K562 (cell line): ENCODE results near the gene MXRA7. TPM values are rescaled to one million over a fixed set of nuclear protein-coding genes. Genes with fewer than 3 reads are reported as not detected.

Experiments
- E2F3 ChIP-seq: fragments of 250-450 bp; sonication (Bioruptor Pico); IDR thresholded peaks from 2 replicates; pipeline ENCODE4 v1.4.0; 2020; ENCODE audit warnings: mild to moderate bottlenecking
- EWSR1 ChIP-seq: fragments of 450-650 bp; IDR thresholded peaks from 2 replicates; pipeline ENCODE4 v1.6.1; 2018; ENCODE audit warnings: borderline replicate concordance, mild to moderate bottlenecking, low read depth, moderate library complexity; ENCODE audit not compliant: partially characterized antibody
- GATAD2B ChIP-seq: fragments of 450-650 bp; IDR thresholded peaks from 2 replicates; pipeline ENCODE4 v1.6.1; 2017; ENCODE audit warnings: mild to moderate bottlenecking, borderline replicate concordance
- L3MBTL2 ChIP-seq: fragments of 450-650 bp; IDR thresholded peaks from 2 replicates; pipeline ENCODE4 v1.6.1; 2016; ENCODE audit warnings: mild to moderate bottlenecking, moderate library complexity
- NEUROD1 ChIP-seq: fragments of 150-350 bp; IDR thresholded peaks from 2 replicates; pipeline ENCODE4 v1.6.1; 2014; ENCODE audit warnings: borderline replicate concordance, low read length, low read depth; ENCODE audit not compliant: partially characterized antibody
- NUFIP1 ChIP-seq: fragments of 450-650 bp; IDR thresholded peaks from 2 replicates; pipeline ENCODE4 v1.6.1; 2018; ENCODE audit not compliant: partially characterized antibody
- OTX1 ChIP-seq: fragments of 450-650 bp; formaldehyde crosslinking; IDR thresholded peaks from 2 replicates; pipeline ENCODE4 v1.4.0; 2022; ENCODE audit warnings: mild to moderate bottlenecking
- RBM17 ChIP-seq: fragments of 200-400 bp; formaldehyde crosslinking; IDR thresholded peaks from 2 replicates; pipeline ENCODE4 v1.6.1; 2017; ENCODE audit warnings: low read depth, mild to moderate bottlenecking, low read length, borderline replicate concordance
- TGIF2 ChIP-seq: sonication (generic); formaldehyde crosslinking; IDR thresholded peaks from 2 replicates; pipeline ENCODE4 v1.8.1; 2022; ENCODE audit warnings: mild to moderate bottlenecking, missing genetic modification reagents, moderate library complexity
- THRAP3 ChIP-seq: fragments of 450-650 bp; IDR thresholded peaks from 2 replicates; pipeline ENCODE4 v1.6.1; 2016; ENCODE audit warnings: mild to moderate bottlenecking, inconsistent platforms, borderline replicate concordance
- U2AF1 ChIP-seq: fragments of 200-400 bp; formaldehyde crosslinking; optimal IDR thresholded peaks from 2 replicates; pipeline ENCODE3; 2017; ENCODE audit warnings: mild to moderate bottlenecking, low read depth, low read length, moderate library complexity
- polyA plus RNA-seq, 8 experiments: library from polyadenylated mRNA; depleted of rRNA in 4 of 8; stranded (reverse) in 5 of 8; unstranded in 3 of 8; fragments of >200 nt; fragmentation: Nextera tagmentation in 2 of 8; fragmentation: Illumina TruSeq in 1 of 8; extraction: Ambion mirVana in 2 of 8; extraction: Trizol in 1 of 8; gene quantifications; 2 replicates each; pipeline versions ENCODE4 v1.2.1 to v1.2.3, GENCODE V29; 2011 to 2014; ENCODE audit warnings: inconsistent platforms in 1 of 8, missing spikeins in 1 of 8
- total RNA-seq, 7 experiments: library from RNA; depleted of rRNA in 6 of 7; stranded (reverse); fragments of >200 nt in 6 of 7; fragmentation: Illumina TruSeq in 2 of 7; extraction: Trizol in 2 of 7; gene quantifications; 2 replicates each; pipeline versions ENCODE4 v1.2.1 to v1.2.3, GENCODE V29; 2011 to 2021; ENCODE audit warnings: low replicate concordance in 1 of 7
- TF ChIP-seq, protein P1 (sequence below): fragments of 450-650 bp; formaldehyde crosslinking; IDR thresholded peaks from 2 replicates; pipeline ENCODE4 v1.4.0; 2022; ENCODE audit warnings: mild to moderate bottlenecking, moderate library complexity
- TF ChIP-seq, protein P2 (sequence below): fragments of 200-600 bp; sonication (generic); IDR thresholded peaks from one replicate; pipeline ENCODE4 v1.6.1; 2012; ENCODE audit warnings: mild to moderate bottlenecking, low read depth, low read length, inconsistent platforms

Gene MXRA7
- total and polyA plus RNA-seq, 9 of the 15 experiments (the other 6 are each of a cell fraction or from before 2014, with no cell fraction given): 2.6 to 38.4 (median 14.3) TPM

DNA sequence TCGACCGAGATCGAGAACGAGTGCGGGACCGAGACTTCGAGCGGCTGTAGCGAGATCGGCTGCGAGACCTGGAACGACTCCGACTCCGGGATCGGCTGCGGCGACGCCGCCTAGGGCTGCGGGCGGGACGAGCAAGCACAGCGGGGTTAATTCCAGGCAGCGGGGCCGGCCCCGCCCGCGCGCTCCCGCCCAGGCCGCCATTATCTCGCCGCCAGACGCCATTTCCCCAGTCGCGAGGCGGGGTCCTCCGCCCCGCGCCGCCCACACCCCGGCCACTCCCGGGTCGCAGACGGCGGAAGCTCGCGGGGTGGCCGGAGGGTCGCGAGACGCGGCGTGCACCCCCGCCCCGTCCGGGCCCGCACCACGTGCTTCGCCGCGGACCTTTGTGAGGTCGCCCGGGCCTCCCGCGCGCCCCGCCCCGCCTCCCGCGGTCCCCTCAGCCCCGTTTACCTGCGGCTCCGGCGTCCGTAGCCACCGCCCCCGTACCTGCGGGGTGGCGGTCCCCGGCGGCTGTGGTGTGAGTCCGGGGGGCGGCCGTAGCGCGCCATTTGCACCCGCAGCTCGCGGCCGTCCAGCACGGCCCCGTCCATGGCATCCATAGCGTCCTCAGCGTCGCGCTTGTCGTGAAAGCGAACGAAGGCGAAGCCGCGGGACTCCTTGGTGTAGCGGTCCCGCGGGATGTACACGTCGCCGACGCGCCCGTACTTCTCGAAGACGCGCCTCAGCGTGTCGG is 25.8 kb upstream of the MXRA7 start (continued):
- TF ChIP-seq U2AF1: no peak
- no peak for TF ChIP-seq RBM17
- no peak for TF ChIP-seq NUFIP1
- TF ChIP-seq GATAD2B: peak; percentile 78
- TF ChIP-seq, protein P1, sequence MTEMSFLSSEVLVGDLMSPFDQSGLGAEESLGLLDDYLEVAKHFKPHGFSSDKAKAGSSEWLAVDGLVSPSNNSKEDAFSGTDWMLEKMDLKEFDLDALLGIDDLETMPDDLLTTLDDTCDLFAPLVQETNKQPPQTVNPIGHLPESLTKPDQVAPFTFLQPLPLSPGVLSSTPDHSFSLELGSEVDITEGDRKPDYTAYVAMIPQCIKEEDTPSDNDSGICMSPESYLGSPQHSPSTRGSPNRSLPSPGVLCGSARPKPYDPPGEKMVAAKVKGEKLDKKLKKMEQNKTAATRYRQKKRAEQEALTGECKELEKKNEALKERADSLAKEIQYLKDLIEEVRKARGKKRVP (CRISPR knock-in tag): no peak
- TF ChIP-seq TGIF2 (CRISPR knock-in tag): peak; percentile 83
- TF ChIP-seq L3MBTL2: peak; percentile 66; the same call in 1 of the 2 replicates
- peak; percentile 80 for TF ChIP-seq OTX1
- peak; percentile 93 for TF ChIP-seq THRAP3
- TF ChIP-seq, protein P2, sequence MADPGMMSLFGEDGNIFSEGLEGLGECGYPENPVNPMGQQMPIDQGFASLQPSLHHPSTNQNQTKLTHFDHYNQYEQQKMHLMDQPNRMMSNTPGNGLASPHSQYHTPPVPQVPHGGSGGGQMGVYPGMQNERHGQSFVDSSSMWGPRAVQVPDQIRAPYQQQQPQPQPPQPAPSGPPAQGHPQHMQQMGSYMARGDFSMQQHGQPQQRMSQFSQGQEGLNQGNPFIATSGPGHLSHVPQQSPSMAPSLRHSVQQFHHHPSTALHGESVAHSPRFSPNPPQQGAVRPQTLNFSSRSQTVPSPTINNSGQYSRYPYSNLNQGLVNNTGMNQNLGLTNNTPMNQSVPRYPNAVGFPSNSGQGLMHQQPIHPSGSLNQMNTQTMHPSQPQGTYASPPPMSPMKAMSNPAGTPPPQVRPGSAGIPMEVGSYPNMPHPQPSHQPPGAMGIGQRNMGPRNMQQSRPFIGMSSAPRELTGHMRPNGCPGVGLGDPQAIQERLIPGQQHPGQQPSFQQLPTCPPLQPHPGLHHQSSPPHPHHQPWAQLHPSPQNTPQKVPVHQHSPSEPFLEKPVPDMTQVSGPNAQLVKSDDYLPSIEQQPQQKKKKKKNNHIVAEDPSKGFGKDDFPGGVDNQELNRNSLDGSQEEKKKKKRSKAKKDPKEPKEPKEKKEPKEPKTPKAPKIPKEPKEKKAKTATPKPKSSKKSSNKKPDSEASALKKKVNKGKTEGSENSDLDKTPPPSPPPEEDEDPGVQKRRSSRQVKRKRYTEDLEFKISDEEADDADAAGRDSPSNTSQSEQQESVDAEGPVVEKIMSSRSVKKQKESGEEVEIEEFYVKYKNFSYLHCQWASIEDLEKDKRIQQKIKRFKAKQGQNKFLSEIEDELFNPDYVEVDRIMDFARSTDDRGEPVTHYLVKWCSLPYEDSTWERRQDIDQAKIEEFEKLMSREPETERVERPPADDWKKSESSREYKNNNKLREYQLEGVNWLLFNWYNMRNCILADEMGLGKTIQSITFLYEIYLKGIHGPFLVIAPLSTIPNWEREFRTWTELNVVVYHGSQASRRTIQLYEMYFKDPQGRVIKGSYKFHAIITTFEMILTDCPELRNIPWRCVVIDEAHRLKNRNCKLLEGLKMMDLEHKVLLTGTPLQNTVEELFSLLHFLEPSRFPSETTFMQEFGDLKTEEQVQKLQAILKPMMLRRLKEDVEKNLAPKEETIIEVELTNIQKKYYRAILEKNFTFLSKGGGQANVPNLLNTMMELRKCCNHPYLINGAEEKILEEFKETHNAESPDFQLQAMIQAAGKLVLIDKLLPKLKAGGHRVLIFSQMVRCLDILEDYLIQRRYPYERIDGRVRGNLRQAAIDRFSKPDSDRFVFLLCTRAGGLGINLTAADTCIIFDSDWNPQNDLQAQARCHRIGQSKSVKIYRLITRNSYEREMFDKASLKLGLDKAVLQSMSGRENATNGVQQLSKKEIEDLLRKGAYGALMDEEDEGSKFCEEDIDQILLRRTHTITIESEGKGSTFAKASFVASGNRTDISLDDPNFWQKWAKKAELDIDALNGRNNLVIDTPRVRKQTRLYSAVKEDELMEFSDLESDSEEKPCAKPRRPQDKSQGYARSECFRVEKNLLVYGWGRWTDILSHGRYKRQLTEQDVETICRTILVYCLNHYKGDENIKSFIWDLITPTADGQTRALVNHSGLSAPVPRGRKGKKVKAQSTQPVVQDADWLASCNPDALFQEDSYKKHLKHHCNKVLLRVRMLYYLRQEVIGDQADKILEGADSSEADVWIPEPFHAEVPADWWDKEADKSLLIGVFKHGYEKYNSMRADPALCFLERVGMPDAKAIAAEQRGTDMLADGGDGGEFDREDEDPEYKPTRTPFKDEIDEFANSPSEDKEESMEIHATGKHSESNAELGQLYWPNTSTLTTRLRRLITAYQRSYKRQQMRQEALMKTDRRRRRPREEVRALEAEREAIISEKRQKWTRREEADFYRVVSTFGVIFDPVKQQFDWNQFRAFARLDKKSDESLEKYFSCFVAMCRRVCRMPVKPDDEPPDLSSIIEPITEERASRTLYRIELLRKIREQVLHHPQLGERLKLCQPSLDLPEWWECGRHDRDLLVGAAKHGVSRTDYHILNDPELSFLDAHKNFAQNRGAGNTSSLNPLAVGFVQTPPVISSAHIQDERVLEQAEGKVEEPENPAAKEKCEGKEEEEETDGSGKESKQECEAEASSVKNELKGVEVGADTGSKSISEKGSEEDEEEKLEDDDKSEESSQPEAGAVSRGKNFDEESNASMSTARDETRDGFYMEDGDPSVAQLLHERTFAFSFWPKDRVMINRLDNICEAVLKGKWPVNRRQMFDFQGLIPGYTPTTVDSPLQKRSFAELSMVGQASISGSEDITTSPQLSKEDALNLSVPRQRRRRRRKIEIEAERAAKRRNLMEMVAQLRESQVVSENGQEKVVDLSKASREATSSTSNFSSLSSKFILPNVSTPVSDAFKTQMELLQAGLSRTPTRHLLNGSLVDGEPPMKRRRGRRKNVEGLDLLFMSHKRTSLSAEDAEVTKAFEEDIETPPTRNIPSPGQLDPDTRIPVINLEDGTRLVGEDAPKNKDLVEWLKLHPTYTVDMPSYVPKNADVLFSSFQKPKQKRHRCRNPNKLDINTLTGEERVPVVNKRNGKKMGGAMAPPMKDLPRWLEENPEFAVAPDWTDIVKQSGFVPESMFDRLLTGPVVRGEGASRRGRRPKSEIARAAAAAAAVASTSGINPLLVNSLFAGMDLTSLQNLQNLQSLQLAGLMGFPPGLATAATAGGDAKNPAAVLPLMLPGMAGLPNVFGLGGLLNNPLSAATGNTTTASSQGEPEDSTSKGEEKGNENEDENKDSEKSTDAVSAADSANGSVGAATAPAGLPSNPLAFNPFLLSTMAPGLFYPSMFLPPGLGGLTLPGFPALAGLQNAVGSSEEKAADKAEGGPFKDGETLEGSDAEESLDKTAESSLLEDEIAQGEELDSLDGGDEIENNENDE: peak; percentile 58
- no peak for TF ChIP-seq NEUROD1
- TF ChIP-seq E2F3: peak; percentile 83
- TF ChIP-seq EWSR1: no peak
